GM12875 (cell line): ENCODE measurements around the gene MRAS.
A peak's percentile ranks its signal among the peaks of the same experiment; 100 is the strongest.
"Not testable (repeated sequence)": the region's sequence is repeated elsewhere in the genome, so short reads cannot be mapped to it uniquely, and the experiment has no call there.

ENCODE experiments used
- H3K4me3 ChIP-seq: one replicate; pipeline ENCODE4 v1.5.1; 2011; ENCODE audit warnings: low read depth, low read length, control low read depth
- CTCF ChIP-seq: IDR thresholded peaks from 2 replicates; pipeline ENCODE4 v1.5.1; 2011; ENCODE audit warnings: low read depth, mild to moderate bottlenecking, control low read depth, inconsistent platforms, low read length, moderate library complexity, borderline replicate concordance; ENCODE audit not compliant: insufficient read depth

Gene MRAS

GRCh38 chr3:138412821-138413551 is 64.6 kb downstream of the MRAS start:
- H3K4me3 ChIP-seq, result no peak overlapping the region
- TF ChIP-seq CTCF, result no peak

GRCh38 chr3:138416236-138416635 is 67.9 kb downstream of the MRAS start:
- H3K4me3 ChIP-seq, result not testable (repeated sequence)

DNA sequence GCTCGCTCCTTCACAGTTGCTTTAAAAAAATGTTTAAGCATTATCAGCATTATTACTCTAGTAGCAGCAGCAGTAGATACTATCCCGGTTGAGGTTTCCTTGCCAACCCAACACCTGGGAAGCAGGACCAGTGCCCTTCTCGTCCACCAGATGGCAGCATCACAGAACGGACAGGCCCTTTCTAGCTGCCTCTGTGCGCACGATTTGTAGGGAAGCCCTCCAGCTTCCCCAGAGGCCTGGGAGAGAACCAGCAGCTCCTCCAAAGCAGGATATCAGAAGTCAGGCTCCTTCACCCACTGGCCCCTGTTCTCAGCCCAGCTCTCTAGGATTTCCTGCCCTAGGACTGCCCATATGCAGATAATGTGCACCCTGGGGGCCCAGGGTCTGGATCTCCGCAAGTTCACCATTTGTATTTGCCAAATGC is 69.2 kb downstream of the MRAS start:
- no peak overlapping the region for H3K4me3 ChIP-seq
- peak; percentile 90 for TF ChIP-seq CTCF

DNA sequence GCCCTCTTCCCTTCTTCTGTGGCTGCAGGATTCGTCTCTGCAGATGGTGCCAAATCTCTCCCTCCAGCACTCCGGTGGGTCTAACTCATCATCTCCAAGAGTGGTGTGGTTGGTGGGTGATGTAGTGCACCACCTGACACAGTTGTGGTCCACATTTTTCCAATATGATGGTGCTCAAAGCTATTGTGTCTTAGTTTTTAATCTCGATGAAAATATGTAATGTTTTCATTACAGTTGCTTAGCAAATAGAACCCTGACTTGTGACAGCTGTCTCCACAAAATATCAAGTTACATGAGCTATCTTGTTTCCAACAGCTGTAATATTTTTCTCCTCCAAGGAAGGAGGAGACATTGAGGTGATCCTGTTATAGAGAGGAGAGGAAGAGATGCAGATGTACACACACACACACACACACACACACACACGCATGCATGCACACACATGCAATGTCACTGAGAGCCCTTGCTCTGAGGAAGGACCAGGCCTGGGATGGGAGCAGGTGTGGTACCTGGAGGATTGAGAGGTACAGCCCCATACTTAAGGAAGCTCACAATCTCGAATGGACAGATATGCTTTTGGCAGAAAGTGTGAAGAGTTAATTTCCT is 70.3 kb downstream of the MRAS start:
- no peak for TF ChIP-seq CTCF
- no peak overlapping the region for H3K4me3 ChIP-seq

- H3K4me3 ChIP-seq, result no peak overlapping the region
- TF ChIP-seq CTCF, result no peak
Observed at GRCh38 chr3:138423316-138423715, 74.9 kb downstream of the MRAS start.

DNA sequence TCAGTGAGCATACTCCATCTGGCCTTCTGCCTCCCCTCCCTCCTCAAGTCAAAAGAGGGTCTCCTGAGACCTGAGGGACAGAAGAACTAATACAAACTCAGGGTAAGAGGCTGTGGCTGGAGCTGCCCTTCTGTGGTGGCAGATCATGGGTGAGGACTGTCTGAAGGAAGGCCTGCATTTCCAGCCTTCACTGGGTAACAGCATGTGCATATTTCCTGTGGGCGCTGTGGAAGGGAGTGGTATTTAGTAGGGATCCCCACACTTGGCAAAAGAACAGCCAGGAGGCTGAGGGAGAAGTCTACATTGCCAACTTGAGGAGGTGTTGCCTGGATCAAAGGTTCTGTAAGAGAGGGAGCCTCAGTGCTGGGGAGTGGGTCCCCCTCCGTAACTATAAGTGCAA is 75.9 kb downstream of the MRAS start:
- H3K4me3 ChIP-seq, result no peak overlapping the region
- TF ChIP-seq CTCF, result no peak

GRCh38 chr3:138426211-138426610 is 77.8 kb downstream of the MRAS start:
- H3K4me3 ChIP-seq, result no peak overlapping the region
- no peak for TF ChIP-seq CTCF

DNA sequence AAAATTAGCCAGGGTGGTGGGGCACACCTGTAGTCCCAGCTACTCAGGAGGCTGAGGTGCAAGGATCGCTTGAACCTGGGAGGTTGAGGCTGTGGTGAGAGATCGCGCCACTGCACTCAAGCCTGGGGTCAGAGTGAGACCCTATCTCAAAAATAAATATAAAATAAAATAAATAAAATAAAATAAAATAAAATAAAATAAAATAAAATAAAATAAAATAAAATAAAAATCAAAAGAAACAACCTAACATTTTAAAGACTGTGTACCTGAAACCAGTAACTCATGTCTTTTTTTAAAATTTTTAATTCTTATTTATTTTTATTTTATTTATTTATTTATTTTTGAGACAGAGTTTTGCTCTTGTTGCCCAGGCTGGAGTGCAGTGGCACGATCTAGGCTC is 78.4 kb downstream of the MRAS start:
- H3K4me3 ChIP-seq, result not testable (repeated sequence)
